Measurements from ENCODE around the gene RRBP1.

DNA sequence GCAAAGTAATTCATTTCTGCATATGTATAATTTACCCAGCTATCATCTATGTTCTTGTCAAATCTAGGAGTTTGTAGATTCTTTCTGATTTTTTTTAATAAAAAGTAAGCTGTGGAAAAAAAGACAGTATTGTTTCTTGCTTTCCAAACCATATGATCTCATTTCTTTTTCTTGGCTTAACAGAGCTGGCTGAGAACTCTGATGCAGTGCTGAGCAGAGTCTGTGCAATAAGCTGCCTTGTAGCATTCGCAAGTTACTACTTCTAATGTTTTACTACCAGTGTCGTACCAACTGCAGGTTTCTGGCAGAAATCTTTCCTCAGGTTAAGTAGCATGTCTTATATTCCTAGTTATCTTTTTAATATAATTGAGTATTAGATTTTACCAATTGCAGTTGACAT lies 15.6 kb downstream of the RRBP1 start:
- TF ChIP-seq, protein P1, sequence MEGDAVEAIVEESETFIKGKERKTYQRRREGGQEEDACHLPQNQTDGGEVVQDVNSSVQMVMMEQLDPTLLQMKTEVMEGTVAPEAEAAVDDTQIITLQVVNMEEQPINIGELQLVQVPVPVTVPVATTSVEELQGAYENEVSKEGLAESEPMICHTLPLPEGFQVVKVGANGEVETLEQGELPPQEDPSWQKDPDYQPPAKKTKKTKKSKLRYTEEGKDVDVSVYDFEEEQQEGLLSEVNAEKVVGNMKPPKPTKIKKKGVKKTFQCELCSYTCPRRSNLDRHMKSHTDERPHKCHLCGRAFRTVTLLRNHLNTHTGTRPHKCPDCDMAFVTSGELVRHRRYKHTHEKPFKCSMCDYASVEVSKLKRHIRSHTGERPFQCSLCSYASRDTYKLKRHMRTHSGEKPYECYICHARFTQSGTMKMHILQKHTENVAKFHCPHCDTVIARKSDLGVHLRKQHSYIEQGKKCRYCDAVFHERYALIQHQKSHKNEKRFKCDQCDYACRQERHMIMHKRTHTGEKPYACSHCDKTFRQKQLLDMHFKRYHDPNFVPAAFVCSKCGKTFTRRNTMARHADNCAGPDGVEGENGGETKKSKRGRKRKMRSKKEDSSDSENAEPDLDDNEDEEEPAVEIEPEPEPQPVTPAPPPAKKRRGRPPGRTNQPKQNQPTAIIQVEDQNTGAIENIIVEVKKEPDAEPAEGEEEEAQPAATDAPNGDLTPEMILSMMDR (IDR thresholded peaks at IDR 0.05; ENCODE audit: low read depth, low read length), result no peak
- no peak for TF ChIP-seq EZH2phosphoT487 (IDR thresholded peaks at IDR 0.05; ENCODE audit: low read depth)

Data from OCI-LY3 (cell line).